Fibroblast of villous mesenchyme (primary cell): ENCODE measurements around the gene DHRS3. TPM values are rescaled to one million over a fixed set of nuclear protein-coding genes. Genes with fewer than 3 reads are reported as not detected.

ENCODE experiments used
- DNase-seq: peaks from one replicate; pipeline ENCODE4 v3.0.0-alpha.2; 2010; ENCODE audit warnings: low read depth
- H3K4me3 ChIP-seq: 2 replicates; pipeline ENCODE4 v1.5.1; 2011; ENCODE audit warnings: low read depth, mild to moderate bottlenecking, low read length
- CTCF ChIP-seq: IDR thresholded peaks from 2 replicates; pipeline ENCODE4 v1.5.1; 2012; ENCODE audit warnings: low read depth, mild to moderate bottlenecking, low read length; ENCODE audit not compliant: insufficient read depth
- total RNA-seq: library from RNA; depleted of rRNA; stranded (reverse); fragments of >200 nt; gene quantifications from 2 replicates; pipeline ENCODE4 v1.2.3, GENCODE V29; 2012

Gene DHRS3
- total RNA-seq, 1 donor: 137 TPM

- TF ChIP-seq CTCF: no peak
- H3K4me3 ChIP-seq: no peak overlapping the region
- no peak for DNase-seq
Measured at GRCh38 chr1:12603224-12603623, 14.8 kb downstream of the DHRS3 start.

DNA sequence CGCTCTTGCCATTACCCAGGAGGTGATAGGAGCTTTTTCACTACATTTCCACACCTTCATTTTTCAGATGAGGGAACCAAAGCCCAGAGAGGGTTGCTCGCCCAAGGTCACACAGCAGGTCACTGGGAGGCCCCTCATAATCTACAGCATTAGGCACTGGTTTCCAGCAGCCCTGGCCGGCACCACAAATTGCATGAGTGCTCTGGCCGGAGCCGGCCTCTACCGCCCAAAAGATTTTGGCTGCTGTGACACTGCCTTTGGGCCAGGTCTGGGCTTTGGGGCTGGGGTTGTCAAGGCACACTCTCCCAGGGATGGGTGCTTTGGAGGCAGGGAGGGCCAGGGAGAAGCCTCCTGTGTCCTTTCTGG, 15.4 kb downstream of the DHRS3 start:
- no peak for TF ChIP-seq CTCF
- no peak for DNase-seq
- H3K4me3 ChIP-seq: no peak overlapping the region

DNA sequence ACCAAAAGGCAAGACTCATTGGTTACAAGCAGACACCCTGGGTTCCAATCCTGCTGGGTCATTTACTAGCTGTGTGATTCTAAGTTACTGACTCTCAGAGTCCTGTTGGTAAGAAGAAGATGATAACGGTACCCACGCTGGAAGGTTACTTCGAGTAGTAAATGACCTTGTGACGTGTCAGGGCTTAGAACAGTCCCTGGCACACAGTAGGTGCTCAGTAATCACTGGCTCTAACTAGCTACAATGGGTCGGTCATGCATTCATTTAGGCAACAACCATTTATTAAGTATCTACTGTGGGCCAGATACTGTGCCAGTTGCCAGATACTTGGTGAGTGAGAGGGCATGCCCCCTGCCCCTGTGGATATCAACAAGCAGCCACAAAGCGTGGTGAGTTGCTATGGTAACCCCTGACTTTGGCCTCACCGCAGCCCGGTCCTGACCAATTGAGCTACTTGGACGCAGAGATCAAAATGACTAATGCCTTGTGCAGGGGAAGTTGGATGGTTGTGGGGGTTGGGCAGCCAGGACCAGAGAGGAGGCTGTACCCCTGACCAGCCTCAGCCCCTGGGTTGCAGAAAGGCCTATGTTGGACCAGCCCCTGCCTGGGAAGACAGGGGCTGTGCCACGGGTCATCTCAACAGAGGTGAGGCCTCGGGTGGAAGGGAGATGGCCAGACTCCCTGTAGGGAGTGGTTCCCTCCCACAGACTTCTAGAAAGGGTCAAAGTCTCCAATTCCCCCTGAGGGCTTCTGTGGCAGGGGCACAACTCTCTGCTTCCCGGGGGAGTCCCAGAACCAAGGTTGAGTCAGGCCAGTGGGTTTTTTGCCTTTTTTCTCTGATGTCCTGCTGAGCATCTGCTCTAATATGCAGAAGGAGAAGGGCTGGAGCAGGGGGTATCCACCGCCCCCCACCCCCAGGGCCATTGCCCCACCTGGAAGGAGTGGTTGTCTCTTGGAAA, 16.0 kb downstream of the DHRS3 start:
- no peak overlapping the region for H3K4me3 ChIP-seq
- DNase-seq: peak; percentile 96
- no peak for TF ChIP-seq CTCF

- no peak for DNase-seq
- no peak overlapping the region for H3K4me3 ChIP-seq
- TF ChIP-seq CTCF: peak; percentile 40
Measured at GRCh38 chr1:12600880-12601633, 17.0 kb downstream of the DHRS3 start.

- no peak for DNase-seq
- H3K4me3 ChIP-seq: no peak overlapping the region
- TF ChIP-seq CTCF: no peak
Measured at GRCh38 chr1:12600335-12600734, 17.7 kb downstream of the DHRS3 start.

DNA sequence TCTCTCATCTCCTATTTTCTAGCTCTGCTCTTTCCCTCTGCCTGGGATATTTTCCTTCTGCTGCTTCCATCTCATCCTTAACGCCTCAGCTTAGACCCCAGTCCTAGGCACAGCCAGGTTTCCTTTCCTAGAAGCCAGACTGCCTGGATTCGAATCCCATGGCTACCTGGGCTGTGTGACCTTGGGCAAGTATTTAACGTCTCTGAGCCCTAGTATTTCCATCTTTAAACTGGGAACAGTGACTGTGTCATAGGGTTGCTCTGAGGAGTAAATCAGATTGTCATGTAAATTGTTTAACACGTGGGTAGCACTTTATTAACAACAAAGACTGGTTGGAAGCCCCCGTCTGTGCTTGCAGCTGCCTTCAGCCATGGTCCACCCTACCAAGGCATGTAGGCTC, 18.4 kb downstream of the DHRS3 start:
- no peak for TF ChIP-seq CTCF
- H3K4me3 ChIP-seq: no peak overlapping the region
- no peak for DNase-seq
